Testis (tissue), 2 donors: ENCODE data around the gene LTBP1.

Experiments
- CTCF ChIP-seq, 3 experiments: fragments of 450-650 bp in 2 of 3; fragments of 200-600 bp in 1 of 3; sonication (generic) in 1 of 3; IDR thresholded peaks; one replicate each; pipeline ENCODE4 v1.5.1; 2016 to 2019; ENCODE audit warnings: antibody characterized with exemption in 3 of 3, mild to moderate bottlenecking in 2 of 3, moderate library complexity in 1 of 3
- POLR2A ChIP-seq: fragments of 450-650 bp; IDR thresholded peaks from one replicate; pipeline ENCODE4 v1.6.1; 2017; ENCODE audit warnings: antibody characterized with exemption, mild to moderate bottlenecking, moderate library complexity

GRCh38 chr2:33425586-33426031 is 478.9 kb downstream of the LTBP1 start:
- no peak for TF ChIP-seq CTCF (IDR thresholded peaks at IDR 0.05)
- no peak for TF ChIP-seq POLR2A
